PC-9 (cell line): Measurements from ENCODE around the gene ZNF735.

Experiments
- CTCF ChIP-seq: fragments of 200-600 bp; sonication (generic); conservative IDR thresholded peaks from 2 replicates; pipeline ENCODE4 v1.6.1; 2017; ENCODE audit warnings: mixed run types, antibody characterized with exemption, mild to moderate bottlenecking, moderate library complexity
- EZH2 ChIP-seq: fragments of 200-600 bp; sonication (generic); IDR thresholded peaks from 2 replicates; pipeline ENCODE4 v1.8.0; 2017; ENCODE audit warnings: antibody characterized with exemption, low read depth

GRCh38 chr7:64206903-64207302 is at the start of gene ZNF735:
- TF ChIP-seq CTCF (no peak), EZH2 (no peak)
